HepG2 (cell line): ENCODE measurements around the gene DRD3. TPM values are rescaled to one million over a fixed set of nuclear protein-coding genes. Genes with fewer than 3 reads are reported as not detected.

Source experiments
- FOXA3 ChIP-seq: IDR thresholded peaks from 2 replicates; pipeline ENCODE4 v1.6.1; 2016; ENCODE audit warnings: missing genetic modification reagents, missing compliant biosample characterization
- GABPA ChIP-seq, 2 experiments: IDR thresholded peaks; 2 replicates each; pipeline ENCODE4 v1.6.1; 2011 to 2016; ENCODE audit warnings: low read depth in 2 of 2, low read length in 1 of 2, missing biosample characterization in 1 of 2, missing genetic modification characterization in 1 of 2
- GATA4 ChIP-seq: sonication (generic); IDR thresholded peaks from 2 replicates; pipeline ENCODE4 v1.6.1; 2016; ENCODE audit warnings: antibody characterized with exemption, low read depth, borderline replicate concordance
- HHEX ChIP-seq: IDR thresholded peaks from 2 replicates; pipeline ENCODE4 v1.6.1; 2016; ENCODE audit warnings: control low read depth
- HNF4G ChIP-seq, 2 experiments: sonication (generic) in 1 of 2; formaldehyde crosslinking in 1 of 2; IDR thresholded peaks; 2 replicates each; pipeline versions ENCODE4 v1.4.0 to v1.6.1; 2011 to 2020; ENCODE audit warnings: borderline replicate concordance in 2 of 2, low read depth in 2 of 2, mild to moderate bottlenecking in 2 of 2, low read length in 1 of 2, missing genetic modification reagents in 1 of 2, moderate library complexity in 1 of 2
- HNRNPL ChIP-seq: fragments of 200-400 bp; formaldehyde crosslinking; IDR thresholded peaks from 2 replicates; pipeline ENCODE4 v1.6.1; 2017; ENCODE audit warnings: mild to moderate bottlenecking, low read depth, low read length
- JUN ChIP-seq: sonication (generic); formaldehyde crosslinking; IDR thresholded peaks from 2 replicates; pipeline ENCODE4 v1.4.0; 2020; ENCODE audit warnings: mild to moderate bottlenecking, missing genetic modification reagents
- MATR3 ChIP-seq: sonication (generic); formaldehyde crosslinking; IDR thresholded peaks from 2 replicates; pipeline ENCODE4 v1.4.0; 2020; ENCODE audit warnings: missing genetic modification reagents
- MED8 ChIP-seq: sonication (generic); formaldehyde crosslinking; IDR thresholded peaks from 2 replicates; pipeline ENCODE4 v1.8.1; 2023; ENCODE audit warnings: mild to moderate bottlenecking, missing genetic modification reagents; ENCODE audit not compliant: insufficient replicate concordance
- SMAD3 ChIP-seq: sonication (generic); formaldehyde crosslinking; IDR thresholded peaks from 2 replicates; pipeline ENCODE4 v1.4.0; 2020; ENCODE audit warnings: missing genetic modification reagents
- SMC3 ChIP-seq: IDR thresholded peaks from 2 replicates; pipeline ENCODE4 v1.6.1; 2011; ENCODE audit warnings: low read length, improper control_type of control experiment
- TSC22D2 ChIP-seq: sonication (generic); formaldehyde crosslinking; IDR thresholded peaks from 2 replicates; pipeline ENCODE4 v1.5.1; 2020; ENCODE audit warnings: missing genetic modification reagents, mild to moderate bottlenecking, borderline replicate concordance
- ZMYM2 ChIP-seq: sonication (generic); formaldehyde crosslinking; IDR thresholded peaks from 2 replicates; pipeline ENCODE4 v1.8.0; 2022; ENCODE audit warnings: mild to moderate bottlenecking, missing genetic modification reagents
- ZNF564 ChIP-seq: sonication (generic); formaldehyde crosslinking; IDR thresholded peaks from 2 replicates; pipeline ENCODE4 v1.8.1; 2023; ENCODE audit warnings: mild to moderate bottlenecking, missing genetic modification reagents
- ZNF598 ChIP-seq: sonication (generic); formaldehyde crosslinking; IDR thresholded peaks from 2 replicates; pipeline ENCODE4 v1.5.1; 2020; ENCODE audit warnings: mild to moderate bottlenecking, missing genetic modification reagents, borderline replicate concordance
- polyA plus RNA-seq, 8 experiments: library from polyadenylated mRNA; depleted of rRNA in 3 of 8; stranded (reverse) in 7 of 8; unstranded in 1 of 8; fragments of >200 nt; fragmentation: Illumina TruSeq in 4 of 8; extraction: Trizol in 4 of 8; gene quantifications; 2 replicates each; pipeline versions ENCODE4 v1.2.1 to v1.2.3, GENCODE V29; 2011 to 2016; ENCODE audit warnings: low read depth in 4 of 8, missing spikeins in 1 of 8, mixed read lengths in 1 of 8; ENCODE audit not compliant: insufficient read depth in 1 of 8
- total RNA-seq, 5 experiments: library from RNA; depleted of rRNA; stranded (reverse); fragments of >200 nt; fragmentation: Illumina TruSeq; extraction: Trizol; gene quantifications; 2 replicates each; pipeline ENCODE4 v1.2.3, GENCODE V29; 2016; ENCODE audit warnings: low read depth in 1 of 5
- TF ChIP-seq, protein P1 (sequence below): sonication (generic); formaldehyde crosslinking; IDR thresholded peaks from 2 replicates; pipeline ENCODE4 v1.5.0; 2020; ENCODE audit warnings: missing genetic modification reagents
- TF ChIP-seq, protein P2 (sequence below): sonication (generic); formaldehyde crosslinking; IDR thresholded peaks from 2 replicates; pipeline ENCODE4 v1.5.1; 2020; ENCODE audit warnings: mild to moderate bottlenecking, missing genetic modification reagents, moderate library complexity
- TF ChIP-seq, protein P3 (sequence below): sonication (generic); formaldehyde crosslinking; IDR thresholded peaks from 2 replicates; pipeline ENCODE4 v1.5.1; 2020; ENCODE audit warnings: missing genetic modification reagents, mild to moderate bottlenecking, borderline replicate concordance
- TF ChIP-seq, protein P4 (sequence below): sonication (generic); formaldehyde crosslinking; IDR thresholded peaks from 2 replicates; pipeline ENCODE4 v1.5.1; 2020; ENCODE audit warnings: missing genetic modification reagents, mild to moderate bottlenecking, borderline replicate concordance
- TF ChIP-seq, protein P5 (sequence below): sonication (generic); formaldehyde crosslinking; IDR thresholded peaks from 2 replicates; pipeline ENCODE4 v1.5.0; 2020; ENCODE audit warnings: missing genetic modification reagents
- TF ChIP-seq, protein P6 (sequence below), 2 experiments: sonication (generic) in 1 of 2; formaldehyde crosslinking in 1 of 2; IDR thresholded peaks; 2 replicates each; pipeline versions ENCODE4 v1.4.0 to v1.6.1; 2018 to 2020; ENCODE audit warnings: missing genetic modification reagents in 2 of 2, borderline replicate concordance in 1 of 2, low read depth in 1 of 2, mild to moderate bottlenecking in 1 of 2, missing biosample characterization in 1 of 2

The DRD3 gene
- total and polyA plus RNA-seq, 2 of the 13 experiments (the other 11 are each of a cell fraction or from before 2014, with no cell fraction given): not detected

DNA sequence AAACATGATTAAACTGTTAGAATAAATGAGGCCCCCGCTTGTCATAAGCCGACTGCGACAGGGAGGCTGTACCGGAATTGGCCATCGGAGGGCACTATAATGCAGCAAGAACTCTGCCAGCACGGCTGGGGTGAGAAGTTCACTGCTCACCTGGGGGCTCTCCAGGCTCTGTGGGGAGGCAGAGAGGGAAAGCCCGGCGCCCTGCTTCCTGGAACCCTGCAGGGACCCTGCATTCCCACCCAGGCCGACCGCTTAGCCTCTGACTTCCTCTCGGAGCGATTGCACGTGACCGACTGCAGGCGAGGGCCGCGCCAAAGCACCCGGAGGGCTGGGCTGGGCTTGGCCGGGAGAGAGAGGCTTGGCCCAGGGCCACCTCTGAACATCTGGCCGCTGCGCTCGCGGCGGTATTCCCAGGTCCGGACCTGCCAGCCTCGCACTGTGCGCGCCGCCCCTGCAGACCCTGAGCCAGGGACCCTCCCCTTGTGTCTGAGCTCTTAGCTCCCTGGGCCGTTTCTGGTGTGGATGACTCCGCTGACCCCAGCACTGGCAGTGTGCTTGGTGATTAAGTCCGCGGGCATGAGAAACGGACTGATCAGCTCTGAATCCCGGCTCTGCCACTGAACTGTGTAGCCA is 26.2 kb downstream of the DRD3 start (continued):
- no peak for TF ChIP-seq GABPA (IDR thresholded peaks at IDR 0.05; ENCODE audit: low read depth, low read length)
- no peak for TF ChIP-seq GABPA (CRISPR knock-in tag; IDR thresholded peaks at IDR 0.05; ENCODE audit: low read depth)
- TF ChIP-seq MED8 (CRISPR knock-in tag): no peak
- no peak for TF ChIP-seq HNRNPL
- TF ChIP-seq, protein P1, sequence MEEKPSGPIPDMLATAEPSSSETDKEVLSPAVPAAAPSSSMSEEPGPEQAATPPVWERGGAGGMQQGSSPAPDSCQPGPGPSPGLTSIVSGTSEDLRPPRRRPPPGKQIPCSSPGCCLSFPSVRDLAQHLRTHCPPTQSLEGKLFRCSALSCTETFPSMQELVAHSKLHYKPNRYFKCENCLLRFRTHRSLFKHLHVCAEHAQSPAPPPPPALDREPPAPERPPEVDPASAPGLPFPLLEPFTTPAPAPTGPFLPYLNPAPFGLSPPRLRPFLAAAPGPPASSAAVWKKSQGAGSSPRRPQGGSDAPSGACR (CRISPR knock-in tag): no peak
- no peak for TF ChIP-seq HNF4G (IDR thresholded peaks at IDR 0.05; ENCODE audit: borderline replicate concordance, low read depth, low read length)
- no peak for TF ChIP-seq HNF4G (CRISPR knock-in tag; IDR thresholded peaks at IDR 0.05; ENCODE audit: borderline replicate concordance, low read depth)
- TF ChIP-seq SMAD3 (CRISPR knock-in tag): peak; percentile 64; the same call in 1 of the 2 replicates
- TF ChIP-seq, protein P2, sequence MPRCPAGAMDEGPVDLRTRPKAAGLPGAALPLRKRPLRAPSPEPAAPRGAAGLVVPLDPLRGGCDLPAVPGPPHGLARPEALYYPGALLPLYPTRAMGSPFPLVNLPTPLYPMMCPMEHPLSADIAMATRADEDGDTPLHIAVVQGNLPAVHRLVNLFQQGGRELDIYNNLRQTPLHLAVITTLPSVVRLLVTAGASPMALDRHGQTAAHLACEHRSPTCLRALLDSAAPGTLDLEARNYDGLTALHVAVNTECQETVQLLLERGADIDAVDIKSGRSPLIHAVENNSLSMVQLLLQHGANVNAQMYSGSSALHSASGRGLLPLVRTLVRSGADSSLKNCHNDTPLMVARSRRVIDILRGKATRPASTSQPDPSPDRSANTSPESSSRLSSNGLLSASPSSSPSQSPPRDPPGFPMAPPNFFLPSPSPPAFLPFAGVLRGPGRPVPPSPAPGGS: peak; percentile 66
- TF ChIP-seq GATA4: no peak
- TF ChIP-seq JUN (CRISPR knock-in tag): no peak
- TF ChIP-seq TSC22D2 (CRISPR knock-in tag): 0 out of 2 replicates have a peak, but pooled peaks have one; percentile 33
- no peak for TF ChIP-seq FOXA3 (CRISPR knock-in tag)
- TF ChIP-seq, protein P3, sequence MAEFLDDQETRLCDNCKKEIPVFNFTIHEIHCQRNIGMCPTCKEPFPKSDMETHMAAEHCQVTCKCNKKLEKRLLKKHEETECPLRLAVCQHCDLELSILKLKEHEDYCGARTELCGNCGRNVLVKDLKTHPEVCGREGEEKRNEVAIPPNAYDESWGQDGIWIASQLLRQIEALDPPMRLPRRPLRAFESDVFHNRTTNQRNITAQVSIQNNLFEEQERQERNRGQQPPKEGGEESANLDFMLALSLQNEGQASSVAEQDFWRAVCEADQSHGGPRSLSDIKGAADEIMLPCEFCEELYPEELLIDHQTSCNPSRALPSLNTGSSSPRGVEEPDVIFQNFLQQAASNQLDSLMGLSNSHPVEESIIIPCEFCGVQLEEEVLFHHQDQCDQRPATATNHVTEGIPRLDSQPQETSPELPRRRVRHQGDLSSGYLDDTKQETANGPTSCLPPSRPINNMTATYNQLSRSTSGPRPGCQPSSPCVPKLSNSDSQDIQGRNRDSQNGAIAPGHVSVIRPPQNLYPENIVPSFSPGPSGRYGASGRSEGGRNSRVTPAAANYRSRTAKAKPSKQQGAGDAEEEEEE (CRISPR knock-in tag): no peak
- TF ChIP-seq HHEX (CRISPR knock-in tag): no peak
- TF ChIP-seq MATR3 (CRISPR knock-in tag): no peak
- TF ChIP-seq, protein P4, sequence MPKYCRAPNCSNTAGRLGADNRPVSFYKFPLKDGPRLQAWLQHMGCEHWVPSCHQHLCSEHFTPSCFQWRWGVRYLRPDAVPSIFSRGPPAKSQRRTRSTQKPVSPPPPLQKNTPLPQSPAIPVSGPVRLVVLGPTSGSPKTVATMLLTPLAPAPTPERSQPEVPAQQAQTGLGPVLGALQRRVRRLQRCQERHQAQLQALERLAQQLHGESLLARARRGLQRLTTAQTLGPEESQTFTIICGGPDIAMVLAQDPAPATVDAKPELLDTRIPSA (CRISPR knock-in tag): no peak
- no peak for TF ChIP-seq ZNF564 (CRISPR knock-in tag)
- TF ChIP-seq, protein P5, sequence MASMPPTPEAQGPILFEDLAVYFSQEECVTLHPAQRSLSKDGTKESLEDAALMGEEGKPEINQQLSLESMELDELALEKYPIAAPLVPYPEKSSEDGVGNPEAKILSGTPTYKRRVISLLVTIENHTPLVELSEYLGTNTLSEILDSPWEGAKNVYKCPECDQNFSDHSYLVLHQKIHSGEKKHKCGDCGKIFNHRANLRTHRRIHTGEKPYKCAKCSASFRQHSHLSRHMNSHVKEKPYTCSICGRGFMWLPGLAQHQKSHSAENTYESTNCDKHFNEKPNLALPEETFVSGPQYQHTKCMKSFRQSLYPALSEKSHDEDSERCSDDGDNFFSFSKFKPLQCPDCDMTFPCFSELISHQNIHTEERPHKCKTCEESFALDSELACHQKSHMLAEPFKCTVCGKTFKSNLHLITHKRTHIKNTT (CRISPR knock-in tag): no peak
- no peak; the same call in 1 of the 2 replicates for TF ChIP-seq SMC3
- TF ChIP-seq, protein P6, sequence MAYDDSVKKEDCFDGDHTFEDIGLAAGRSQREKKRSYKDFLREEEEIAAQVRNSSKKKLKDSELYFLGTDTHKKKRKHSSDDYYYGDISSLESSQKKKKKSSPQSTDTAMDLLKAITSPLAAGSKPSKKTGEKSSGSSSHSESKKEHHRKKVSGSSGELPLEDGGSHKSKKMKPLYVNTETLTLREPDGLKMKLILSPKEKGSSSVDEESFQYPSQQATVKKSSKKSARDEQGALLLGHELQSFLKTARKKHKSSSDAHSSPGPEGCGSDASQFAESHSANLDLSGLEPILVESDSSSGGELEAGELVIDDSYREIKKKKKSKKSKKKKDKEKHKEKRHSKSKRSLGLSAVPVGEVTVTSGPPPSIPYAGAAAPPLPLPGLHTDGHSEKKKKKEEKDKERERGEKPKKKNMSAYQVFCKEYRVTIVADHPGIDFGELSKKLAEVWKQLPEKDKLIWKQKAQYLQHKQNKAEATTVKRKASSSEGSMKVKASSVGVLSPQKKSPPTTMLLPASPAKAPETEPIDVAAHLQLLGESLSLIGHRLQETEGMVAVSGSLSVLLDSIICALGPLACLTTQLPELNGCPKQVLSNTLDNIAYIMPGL (CRISPR knock-in tag; IDR thresholded peaks at IDR 0.05; ENCODE audit: borderline replicate concordance in 1 of 2, low read depth in 1 of 2): peak; percentile 68 to 70
- TF ChIP-seq ZNF598 (CRISPR knock-in tag): peak; percentile 95; the same call in 1 of the 2 replicates
- TF ChIP-seq ZMYM2 (CRISPR knock-in tag): no peak
